GM12878 (cell line): ENCODE data around the gene MS4A7. TPM values are rescaled to one million over a fixed set of nuclear protein-coding genes. Genes with fewer than 3 reads are reported as not detected.

Experiments
- BMI1 ChIP-seq: fragments of 450-650 bp; IDR thresholded peaks from 2 replicates; pipeline ENCODE4 v1.6.1; 2016; ENCODE audit warnings: mild to moderate bottlenecking, moderate library complexity, borderline replicate concordance
- CEBPB ChIP-seq, 2 experiments: fragments of 150-350 bp in 1 of 2; IDR thresholded peaks; 2 replicates each; pipeline ENCODE4 v1.6.1; 2012 to 2014; ENCODE audit warnings: low read depth in 2 of 2, low read length in 2 of 2, borderline replicate concordance in 1 of 2, inconsistent platforms in 1 of 2
- CREB1 ChIP-seq: IDR thresholded peaks from 2 replicates; pipeline ENCODE4 v1.6.1; 2012; ENCODE audit warnings: low read depth, mild to moderate bottlenecking, inconsistent platforms
- E2F4 ChIP-seq: IDR thresholded peaks from 2 replicates; pipeline ENCODE4 v1.6.1; 2012; ENCODE audit warnings: low read depth, low read length, improper control_type of control experiment
- EP300 ChIP-seq, 2 experiments: fragments of 150-350 bp in 1 of 2; IDR thresholded peaks; 2 replicates each; pipeline ENCODE4 v1.6.1; 2011 to 2012; ENCODE audit warnings: low read depth in 2 of 2, low read length in 2 of 2, borderline replicate concordance in 1 of 2, improper control_type of control experiment in 1 of 2, inconsistent platforms in 1 of 2; ENCODE audit not compliant: control insufficient read depth in 1 of 2
- EZH2 ChIP-seq: IDR thresholded peaks from 2 replicates; pipeline ENCODE4 v1.6.1; 2012; ENCODE audit warnings: low read depth, mild to moderate bottlenecking, control low read depth, inconsistent platforms, low read length, borderline replicate concordance; ENCODE audit not compliant: control insufficient read depth
- FOS ChIP-seq: IDR thresholded peaks from 3 replicates; pipeline ENCODE4 v1.6.1; 2011; ENCODE audit warnings: borderline replicate concordance; ENCODE audit not compliant: insufficient read length; ENCODE audit errors: extremely low read depth
- FOXK2 ChIP-seq: fragments of 450-650 bp; IDR thresholded peaks from 2 replicates; pipeline ENCODE4 v1.6.1; 2017; ENCODE audit warnings: mild to moderate bottlenecking, moderate library complexity
- FOXM1 ChIP-seq: IDR thresholded peaks from 2 replicates; pipeline ENCODE4 v1.6.1; 2012; ENCODE audit warnings: low read depth, mild to moderate bottlenecking, inconsistent platforms, low read length, moderate library complexity
- KDM1A ChIP-seq: fragments of 200-600 bp; sonication (generic); IDR thresholded peaks from 2 replicates; pipeline ENCODE4 v1.6.1; 2016; ENCODE audit warnings: borderline replicate concordance
- MEF2A ChIP-seq: IDR thresholded peaks from 2 replicates; pipeline ENCODE4 v1.6.1; 2011; ENCODE audit warnings: low read depth, mild to moderate bottlenecking, low read length, moderate library complexity; ENCODE audit not compliant: insufficient read depth
- MYB ChIP-seq: fragments of 150-350 bp; IDR thresholded peaks from 2 replicates; pipeline ENCODE4 v1.6.1; 2014; ENCODE audit warnings: mild to moderate bottlenecking, low read depth, low read length, borderline replicate concordance
- NFXL1 ChIP-seq: fragments of 450-650 bp; IDR thresholded peaks from 2 replicates; pipeline ENCODE4 v1.6.1; 2017; ENCODE audit warnings: antibody characterized with exemption, mild to moderate bottlenecking, borderline replicate concordance
- NFYB ChIP-seq: IDR thresholded peaks from 2 replicates; pipeline ENCODE4 v1.6.1; 2011; ENCODE audit warnings: low read depth, mild to moderate bottlenecking, low read length, improper control_type of control experiment, moderate library complexity; ENCODE audit not compliant: insufficient read depth
- NRF1 ChIP-seq: conservative IDR thresholded peaks from 2 replicates; pipeline ENCODE4 v1.6.1; 2011; ENCODE audit warnings: mild to moderate bottlenecking, low read depth, low read length, improper control_type of control experiment
- PKNOX1 ChIP-seq: fragments of 450-650 bp; IDR thresholded peaks from 2 replicates; pipeline ENCODE4 v1.6.1; 2016; ENCODE audit warnings: mild to moderate bottlenecking
- POU2F2 ChIP-seq: IDR thresholded peaks from 3 replicates; pipeline ENCODE4 v1.6.1; 2011; ENCODE audit warnings: low read depth, mild to moderate bottlenecking, low read length, borderline replicate concordance
- RAD21 ChIP-seq: IDR thresholded peaks from 2 replicates; pipeline ENCODE4 v1.6.1; 2011; ENCODE audit warnings: mild to moderate bottlenecking, low read depth, low read length, moderate library complexity; ENCODE audit not compliant: insufficient read depth
- SMAD1 ChIP-seq: fragments of 450-650 bp; IDR thresholded peaks from 2 replicates; pipeline ENCODE4 v1.6.1; 2018; ENCODE audit warnings: mild to moderate bottlenecking, low read depth; ENCODE audit not compliant: partially characterized antibody
- SMC3 ChIP-seq: IDR thresholded peaks from 2 replicates; pipeline ENCODE4 v1.6.1; 2011; ENCODE audit warnings: low read length, improper control_type of control experiment, borderline replicate concordance
- ZNF217 ChIP-seq: fragments of 450-650 bp; IDR thresholded peaks from 2 replicates; pipeline ENCODE4 v1.6.1; 2017; ENCODE audit warnings: antibody characterized with exemption, mild to moderate bottlenecking
- polyA plus RNA-seq, 11 experiments: library from polyadenylated mRNA; depleted of rRNA in 4 of 11; unstranded in 6 of 11; stranded (reverse) in 5 of 11; fragments of >200 nt; fragmentation: Nextera tagmentation in 4 of 11; fragmentation: Illumina TruSeq in 1 of 11; extraction: Ambion mirVana in 4 of 11; extraction: Trizol in 1 of 11; gene quantifications; 1 replicate in 1 of 11; 2 replicates in 10 of 11; pipeline versions ENCODE4 v1.2.1 to v1.2.3, GENCODE V29; 2011 to 2016; ENCODE audit warnings: inconsistent platforms in 2 of 11, missing spikeins in 2 of 11, low read depth in 1 of 11
- total RNA-seq, 4 experiments: library from RNA; depleted of rRNA in 3 of 4; stranded (reverse); fragments of >200 nt in 3 of 4; fragmentation: Illumina TruSeq in 1 of 4; extraction: Trizol in 1 of 4; gene quantifications; 2 replicates each; pipeline versions ENCODE4 v1.2.1 to v1.2.3, GENCODE V29; 2013 to 2021
- TF ChIP-seq, protein P1 (sequence below): fragments of 450-650 bp; conservative IDR thresholded peaks from 2 replicates; pipeline ENCODE4 v1.6.1; 2017; ENCODE audit warnings: mild to moderate bottlenecking, moderate library complexity

The MS4A7 gene
- total and polyA plus RNA-seq, 10 of the 15 experiments (the other 5 are each of a cell fraction or from before 2014, with no cell fraction given) = 1.7 to 17.0 (median 3.7) TPM

- TF ChIP-seq FOS = no peak
- TF ChIP-seq NRF1 = no peak
- peak; percentile 86; the same call in 2 of the 3 replicates for TF ChIP-seq POU2F2
- TF ChIP-seq RAD21 = no peak
- TF ChIP-seq E2F4 = no peak
- TF ChIP-seq, protein P1, sequence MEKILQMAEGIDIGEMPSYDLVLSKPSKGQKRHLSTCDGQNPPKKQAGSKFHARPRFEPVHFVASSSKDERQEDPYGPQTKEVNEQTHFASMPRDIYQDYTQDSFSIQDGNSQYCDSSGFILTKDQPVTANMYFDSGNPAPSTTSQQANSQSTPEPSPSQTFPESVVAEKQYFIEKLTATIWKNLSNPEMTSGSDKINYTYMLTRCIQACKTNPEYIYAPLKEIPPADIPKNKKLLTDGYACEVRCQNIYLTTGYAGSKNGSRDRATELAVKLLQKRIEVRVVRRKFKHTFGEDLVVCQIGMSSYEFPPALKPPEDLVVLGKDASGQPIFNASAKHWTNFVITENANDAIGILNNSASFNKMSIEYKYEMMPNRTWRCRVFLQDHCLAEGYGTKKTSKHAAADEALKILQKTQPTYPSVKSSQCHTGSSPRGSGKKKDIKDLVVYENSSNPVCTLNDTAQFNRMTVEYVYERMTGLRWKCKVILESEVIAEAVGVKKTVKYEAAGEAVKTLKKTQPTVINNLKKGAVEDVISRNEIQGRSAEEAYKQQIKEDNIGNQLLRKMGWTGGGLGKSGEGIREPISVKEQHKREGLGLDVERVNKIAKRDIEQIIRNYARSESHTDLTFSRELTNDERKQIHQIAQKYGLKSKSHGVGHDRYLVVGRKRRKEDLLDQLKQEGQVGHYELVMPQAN = no peak
- peak; percentile 56; the same call in 1 of the 2 replicates for TF ChIP-seq NFYB
- TF ChIP-seq PKNOX1 = peak; percentile 79
- peak in 1 of 2 experiments; percentile 88; a peak in 2 of 4 replicates for TF ChIP-seq EP300 (IDR thresholded peaks at IDR 0.05; ENCODE audit: borderline replicate concordance in 1 of 2, control insufficient read depth in 1 of 2, low read depth in 2 of 2, low read length in 2 of 2)
- TF ChIP-seq KDM1A = no peak
- TF ChIP-seq MEF2A = peak; percentile 81
- peak; percentile 66; the same call in 1 of the 2 replicates for TF ChIP-seq FOXM1
- TF ChIP-seq CEBPB (IDR thresholded peaks at IDR 0.05; ENCODE audit: borderline replicate concordance in 1 of 2, low read depth in 2 of 2, low read length in 2 of 2) = no peak
- TF ChIP-seq NFXL1 = no peak
- TF ChIP-seq EZH2 = no peak
- no peak for TF ChIP-seq SMAD1
- no peak for TF ChIP-seq ZNF217
- TF ChIP-seq FOXK2 = no peak
- TF ChIP-seq CREB1 = 0 out of 2 replicates have a peak, but pooled peaks have one; percentile 21
- TF ChIP-seq SMC3 = peak; percentile 6; the same call in 1 of the 2 replicates
- TF ChIP-seq MYB = peak; percentile 69; the same call in 1 of the 2 replicates
- peak; percentile 69; the same call in 1 of the 2 replicates for TF ChIP-seq BMI1
These were observed 11.1 kb downstream of the MS4A7 start (continued) for GRCh38 chr11:60389279-60389910.
